Measurements from ENCODE around the gene ZKSCAN4. TPM values are rescaled to one million over a fixed set of nuclear protein-coding genes. Genes with fewer than 3 reads are reported as not detected.

Gene ZKSCAN4
- polyA plus RNA-seq, 3 donors = 11.0 to 11.7 (median 11.0) TPM

DNA sequence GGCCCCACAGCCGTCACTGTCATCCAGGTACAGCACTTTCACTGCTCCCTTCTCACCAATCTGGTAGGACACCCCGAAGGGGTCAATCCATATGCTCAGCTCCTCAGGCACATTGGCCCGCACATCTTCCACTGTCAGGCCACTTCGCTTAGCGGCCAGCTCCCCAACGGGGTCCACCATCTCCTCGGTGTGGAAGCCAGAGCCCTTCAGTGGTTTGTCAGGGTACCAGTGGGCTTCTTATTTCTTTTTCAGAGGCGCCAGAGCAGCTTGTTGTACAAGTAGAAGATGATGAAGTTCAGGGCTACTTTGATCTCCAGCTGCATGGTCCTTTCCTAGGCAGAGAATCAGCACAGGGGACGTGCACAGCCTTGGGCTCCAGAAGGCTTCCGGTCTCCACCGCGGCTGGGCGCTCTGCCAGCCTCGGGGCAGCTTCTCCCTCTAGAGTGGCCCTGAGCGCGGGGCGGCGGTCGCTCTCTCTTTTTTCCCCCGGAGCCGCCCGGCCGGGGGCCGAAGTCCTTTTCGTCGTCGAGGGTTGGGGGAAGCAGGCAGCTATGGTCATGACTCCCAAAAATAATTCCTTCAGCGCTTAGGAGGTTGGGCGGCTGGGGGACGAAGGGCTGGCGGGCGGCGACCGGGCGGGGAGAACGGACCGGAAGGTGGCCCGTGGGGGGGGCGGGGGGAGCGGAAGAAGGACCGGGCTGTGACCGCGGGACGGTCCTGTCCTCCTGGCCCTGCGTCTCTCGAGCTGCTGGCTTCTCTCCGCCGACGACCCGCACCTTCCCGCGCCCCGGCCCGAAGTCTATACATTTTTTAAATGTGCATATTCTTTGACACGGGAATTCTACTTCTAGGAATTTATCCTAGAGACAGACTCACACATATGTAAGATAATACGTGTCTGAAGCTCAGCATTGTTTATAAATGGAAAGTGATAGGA, 33.5 kb downstream of the ZKSCAN4 start:
- peak in 5 of 11 donors; percentile 45 to 67 (median 53) for DNase-seq (ENCODE audit: extremely low read depth in 1 of 11, low read depth in 9 of 11, low spot score in 4 of 11)

DNA sequence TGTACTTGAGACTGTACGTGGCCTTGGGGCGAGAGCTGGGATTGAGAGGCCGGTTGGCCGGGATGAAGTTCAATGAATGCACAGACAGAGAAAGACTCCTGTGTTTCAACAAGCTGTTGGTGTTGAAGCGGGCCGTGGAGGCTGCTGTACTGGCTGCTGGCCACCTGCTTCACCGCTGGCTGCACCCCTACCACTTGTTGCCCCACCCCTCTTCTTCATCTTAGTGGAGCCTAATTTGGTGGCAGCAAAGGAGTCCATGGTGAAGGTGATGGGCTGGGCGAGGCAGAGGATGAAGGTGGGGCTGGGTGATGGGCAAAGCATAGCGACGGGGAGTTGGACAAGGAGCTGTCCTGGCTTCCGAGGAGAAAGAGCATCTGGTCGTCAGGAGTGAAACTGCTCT, 34.2 kb downstream of the ZKSCAN4 start:
- no peak for DNase-seq (ENCODE audit: extremely low read depth in 1 of 11, low read depth in 9 of 11, low spot score in 4 of 11)

DNA sequence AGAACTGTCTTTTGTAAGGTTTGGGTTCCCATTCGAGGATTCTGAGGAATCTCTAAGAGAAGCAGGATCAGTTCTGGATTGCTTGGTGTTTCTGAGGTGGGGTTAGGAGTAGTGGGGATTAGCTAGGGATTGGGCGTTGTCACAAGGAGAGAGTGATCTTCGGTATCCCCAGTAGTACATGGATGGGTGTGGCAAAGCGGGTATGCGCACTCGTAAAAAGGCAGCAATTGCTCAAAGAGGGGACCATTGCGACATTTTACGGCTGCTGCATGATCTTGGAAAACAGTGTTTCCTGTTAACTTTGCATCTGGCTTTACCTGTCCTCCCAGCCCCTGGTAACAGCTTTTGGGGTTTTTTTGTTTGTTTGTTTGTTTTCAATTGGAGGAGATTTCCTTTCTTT, 36.6 kb downstream of the ZKSCAN4 start:
- DNase-seq (ENCODE audit: extremely low read depth in 1 of 11, low read depth in 9 of 11, low spot score in 4 of 11) = no peak

DNA sequence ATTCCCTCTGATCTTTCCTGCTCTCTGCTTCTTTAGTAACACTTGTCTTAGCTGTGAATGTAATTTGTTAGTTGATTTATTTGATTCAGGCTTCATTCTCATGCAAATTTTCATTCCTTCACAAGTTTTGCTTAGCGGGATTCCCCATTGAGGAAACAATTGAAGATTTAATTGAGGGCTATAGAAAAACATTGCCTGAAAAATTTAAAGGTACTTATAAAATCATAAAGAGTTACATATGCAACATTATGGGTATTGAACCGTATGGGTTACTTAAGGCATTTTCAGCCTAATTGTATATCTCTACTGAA, 38.9 kb downstream of the ZKSCAN4 start:
- DNase-seq (ENCODE audit: extremely low read depth in 1 of 11, low read depth in 9 of 11, low spot score in 4 of 11) = no peak

DNA sequence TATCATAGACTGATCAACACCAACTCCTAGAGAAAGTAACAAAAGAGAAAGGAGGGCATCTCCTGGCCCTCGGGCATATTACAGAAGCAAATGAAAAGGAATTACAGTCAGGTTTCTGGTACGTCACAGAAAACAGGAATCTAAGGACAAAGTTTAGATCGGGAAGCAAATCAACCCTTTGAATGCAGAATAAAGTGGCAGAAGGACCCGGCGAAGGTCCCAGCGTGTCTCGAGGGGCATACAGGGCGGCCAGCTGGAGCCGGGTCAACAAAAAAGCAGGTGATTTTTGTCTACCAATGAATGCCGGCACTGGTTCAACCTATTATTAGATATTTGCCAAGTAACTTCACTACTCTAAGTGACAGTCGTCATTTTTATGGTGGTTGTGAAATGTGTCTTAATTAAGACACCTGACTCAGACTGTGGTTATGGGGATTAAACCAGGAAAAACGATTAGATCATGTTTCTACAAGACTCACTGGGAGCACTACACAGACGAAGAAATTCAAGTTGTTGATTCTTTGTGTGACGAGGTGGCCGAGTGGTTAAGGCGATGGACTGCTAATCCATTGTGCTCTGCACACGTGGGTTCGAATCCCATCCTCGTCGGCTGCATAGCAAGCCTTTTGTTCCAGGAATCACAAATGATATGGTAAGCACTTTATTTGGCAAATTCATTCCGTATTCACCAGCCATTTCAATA, 39.4 kb downstream of the ZKSCAN4 start:
- no peak for DNase-seq (ENCODE audit: extremely low read depth in 1 of 11, low read depth in 9 of 11, low spot score in 4 of 11)

DNA sequence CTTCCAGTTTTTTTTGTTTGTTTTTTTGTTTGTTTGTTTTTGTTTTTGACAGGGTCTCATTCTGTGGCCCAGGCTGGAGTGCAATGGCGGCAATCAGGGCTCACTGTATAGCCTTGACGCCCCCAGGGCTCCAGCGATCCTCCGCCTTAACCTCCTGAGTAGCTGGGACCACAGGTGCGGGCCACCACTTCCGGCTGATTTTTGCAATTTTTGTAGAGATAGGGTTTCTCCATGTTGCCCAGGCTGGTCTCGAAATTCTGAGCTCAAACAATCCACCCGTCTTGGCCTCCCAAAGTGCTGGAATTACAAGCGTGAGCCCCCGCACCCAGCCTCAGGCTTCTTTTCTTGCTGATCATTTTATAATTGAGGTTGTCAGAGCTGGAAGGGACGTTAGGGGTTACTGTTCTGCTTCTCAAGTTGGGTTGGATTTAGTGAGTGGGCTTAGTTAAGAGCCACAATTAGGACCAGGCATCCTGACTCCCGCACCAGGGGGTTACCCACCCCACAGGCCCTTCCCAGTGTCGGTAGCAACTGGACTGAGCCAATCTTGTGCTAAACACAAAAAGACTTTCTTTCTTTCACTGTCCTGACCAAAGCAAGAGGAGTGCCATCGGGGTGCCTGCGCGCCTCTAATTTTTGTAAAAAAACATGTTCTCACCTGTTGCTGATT, 40.1 kb downstream of the ZKSCAN4 start:
- no peak for DNase-seq (ENCODE audit: extremely low read depth in 1 of 11, low read depth in 9 of 11, low spot score in 4 of 11)

DNA sequence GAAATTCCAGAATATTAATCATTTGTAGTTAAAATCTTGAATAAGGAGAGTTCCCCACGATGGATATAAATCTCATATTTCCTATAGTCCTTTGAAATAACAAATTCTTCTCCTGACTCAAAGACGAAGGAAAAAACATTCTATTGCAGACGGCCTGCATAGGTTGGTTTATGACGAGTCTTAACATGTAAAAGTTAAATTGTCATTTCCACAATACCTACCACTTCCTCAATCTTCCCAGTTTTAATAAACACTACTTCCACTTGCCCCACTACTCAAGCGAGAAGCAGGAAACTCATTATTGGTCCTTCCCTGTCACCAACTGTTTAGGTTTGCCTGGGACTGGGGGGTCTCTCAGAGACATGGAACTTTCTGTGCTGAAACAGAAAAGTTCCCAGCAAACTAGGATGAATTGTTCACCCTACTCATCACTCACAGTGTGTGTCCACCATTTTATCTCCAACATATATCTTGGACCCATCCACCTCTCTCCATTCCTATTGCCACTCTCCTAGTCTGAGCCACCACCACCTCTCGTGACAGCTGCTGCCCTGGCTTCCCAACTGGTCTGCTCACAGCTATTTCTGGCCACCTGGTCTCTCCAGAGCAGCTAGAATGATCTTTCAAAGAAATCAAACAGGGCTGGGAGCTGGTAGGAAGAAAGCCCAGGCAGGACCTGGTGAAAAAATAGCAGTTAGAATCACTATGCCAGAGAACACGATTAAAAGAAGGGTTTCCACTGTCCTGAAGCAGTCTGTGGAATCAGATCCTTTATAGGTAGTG, 42.1 kb downstream of the ZKSCAN4 start:
- no peak for DNase-seq (ENCODE audit: extremely low read depth in 1 of 11, low read depth in 9 of 11, low spot score in 4 of 11)

DNA sequence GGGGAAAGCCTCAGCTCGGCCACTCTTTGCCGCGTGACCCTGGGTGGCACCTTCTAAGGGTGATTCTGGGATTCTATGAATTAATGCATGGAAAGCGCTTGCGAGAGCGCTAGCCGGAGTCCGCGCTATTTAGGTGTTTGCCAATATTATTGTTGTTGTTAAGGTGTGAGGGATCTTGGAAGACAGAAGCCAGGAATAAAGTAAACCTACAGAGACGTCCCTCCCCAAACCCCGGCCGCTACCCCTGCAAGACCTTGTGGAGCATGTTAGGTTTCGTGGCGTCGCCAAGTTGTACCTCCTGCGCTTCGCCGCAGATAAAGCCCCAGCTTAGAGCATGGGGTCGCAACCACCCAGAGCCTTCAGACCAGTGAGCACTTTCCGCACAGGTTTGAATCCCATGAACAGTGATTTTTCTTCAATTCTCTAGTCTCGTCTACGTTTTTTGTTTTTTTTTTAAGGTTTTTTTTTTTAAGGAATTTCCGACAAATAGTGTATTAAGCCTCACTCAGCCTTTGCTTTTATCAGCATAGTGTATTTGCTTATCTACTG, 43.9 kb downstream of the ZKSCAN4 start:
- no peak for DNase-seq (ENCODE audit: extremely low read depth in 1 of 11, low read depth in 9 of 11, low spot score in 4 of 11)

DNA sequence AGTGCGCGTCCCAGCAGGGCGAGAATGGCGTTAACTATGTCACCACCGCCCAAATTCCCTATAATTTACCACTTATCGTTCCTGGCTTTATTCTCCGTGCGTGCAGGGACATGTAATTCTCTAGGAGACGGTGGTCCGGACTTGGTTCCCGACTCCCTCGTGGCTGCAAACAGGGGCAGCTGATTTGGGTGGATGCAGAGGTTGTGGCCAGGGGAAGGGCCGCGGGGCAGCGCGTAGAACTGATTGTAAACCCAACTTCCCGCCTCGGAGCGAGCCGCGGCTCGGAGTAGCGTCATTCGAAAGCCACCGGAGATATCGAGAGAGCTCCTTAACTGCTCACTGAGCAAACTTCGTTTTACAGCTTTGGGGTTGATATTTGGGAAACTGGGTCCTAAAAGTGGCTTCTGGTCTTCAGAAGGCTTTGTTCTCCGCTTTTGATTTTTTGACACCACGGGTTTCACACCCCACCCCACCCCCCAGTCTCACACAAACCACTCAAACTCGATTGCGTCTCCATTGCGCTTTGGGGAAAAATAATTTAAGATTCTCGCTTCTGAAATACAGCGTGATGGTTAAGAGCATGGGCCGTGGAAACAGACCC, 44.5 kb downstream of the ZKSCAN4 start:
- DNase-seq (ENCODE audit: extremely low read depth in 1 of 11, low read depth in 9 of 11, low spot score in 4 of 11) = no peak

DNA sequence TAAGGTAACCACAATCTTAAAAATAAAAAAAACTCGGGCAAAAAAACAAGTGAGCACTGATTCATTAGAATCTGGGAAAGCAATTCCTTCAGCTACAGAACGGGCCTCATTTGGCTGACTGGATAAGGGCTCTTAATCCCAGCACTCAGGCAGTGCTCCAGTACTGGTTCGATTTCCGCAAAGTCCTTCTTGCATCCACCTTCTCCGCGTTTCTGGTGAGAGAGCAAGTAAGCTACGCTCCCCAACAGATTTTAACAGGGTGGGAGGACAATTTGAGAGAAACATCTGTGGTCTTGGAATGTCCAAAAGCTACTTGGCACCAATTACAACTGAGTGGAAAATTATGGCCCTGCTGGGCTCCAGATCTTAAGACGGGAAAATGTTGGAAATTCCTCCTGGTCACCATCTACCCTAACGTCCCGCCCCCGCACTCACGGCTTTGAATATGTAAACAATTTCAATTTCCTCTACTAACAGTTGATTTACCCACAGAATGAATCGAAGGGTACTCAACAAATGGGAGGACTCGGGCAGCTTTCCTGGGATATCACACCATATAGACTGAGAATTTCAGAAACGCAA, 45.0 kb downstream of the ZKSCAN4 start:
- DNase-seq (ENCODE audit: extremely low read depth in 1 of 11, low read depth in 9 of 11, low spot score in 4 of 11) = peak in 1 of 11 donors; percentile 18

DNA sequence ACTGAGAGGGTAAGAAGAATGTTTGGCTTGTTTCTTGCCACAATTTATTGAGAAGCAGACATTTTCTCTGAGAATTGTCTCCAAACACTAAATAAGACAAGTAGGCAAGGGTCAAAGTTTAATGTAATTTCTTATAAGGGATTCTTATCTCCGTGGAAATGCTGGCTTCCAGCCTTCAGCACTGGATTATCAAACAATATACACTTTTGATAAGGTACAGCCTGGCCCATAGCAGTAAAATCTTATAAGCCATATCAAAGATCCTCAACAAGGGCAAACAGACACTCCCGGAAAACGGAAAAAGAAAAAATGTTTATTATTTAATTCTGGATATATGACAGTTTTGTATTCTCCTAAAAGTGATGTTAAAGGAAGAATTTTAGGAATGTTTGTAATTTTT, 45.5 kb downstream of the ZKSCAN4 start:
- no peak for DNase-seq (ENCODE audit: extremely low read depth in 1 of 11, low read depth in 9 of 11, low spot score in 4 of 11)

DNA sequence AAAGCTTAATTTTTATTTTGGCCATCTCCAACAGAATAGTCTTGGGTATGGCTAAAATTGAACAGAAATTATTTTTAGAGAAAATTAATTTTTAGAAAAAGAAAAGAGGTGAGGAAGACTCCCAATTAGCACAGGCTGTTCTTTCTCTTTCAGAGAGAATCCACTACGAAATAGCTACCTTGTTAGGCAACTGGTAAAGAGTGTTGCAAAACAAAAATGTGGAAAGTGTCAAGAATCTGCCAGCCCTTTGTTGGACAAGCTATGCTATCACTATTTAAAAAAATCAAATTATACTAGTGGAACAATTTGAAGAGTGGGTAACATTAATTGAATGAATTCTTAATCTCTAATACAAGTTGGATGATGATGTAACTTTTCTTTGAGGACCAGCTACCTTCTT, 46.2 kb downstream of the ZKSCAN4 start:
- no peak for DNase-seq (ENCODE audit: extremely low read depth in 1 of 11, low read depth in 9 of 11, low spot score in 4 of 11)

DNA sequence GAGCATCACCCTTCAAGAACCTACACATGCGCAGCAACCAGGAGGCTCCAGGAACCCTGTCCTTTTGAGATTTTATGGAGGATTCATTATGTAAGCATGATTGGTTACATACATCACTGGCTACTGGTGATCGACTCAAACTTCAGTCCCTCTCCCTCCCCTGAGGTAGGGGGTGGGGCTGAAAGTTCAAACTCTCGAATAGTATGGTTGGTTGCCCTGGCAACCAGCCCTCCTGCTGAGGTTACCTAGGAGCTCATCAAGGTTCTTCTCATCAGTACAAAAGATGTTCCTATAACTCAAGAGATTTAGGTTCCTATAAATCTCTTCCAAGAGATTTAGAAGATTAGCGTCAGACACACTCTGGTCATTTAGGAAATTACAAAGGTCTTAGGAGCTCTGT, 48.9 kb downstream of the ZKSCAN4 start:
- no peak for DNase-seq (ENCODE audit: extremely low read depth in 1 of 11, low read depth in 9 of 11, low spot score in 4 of 11)

DNA sequence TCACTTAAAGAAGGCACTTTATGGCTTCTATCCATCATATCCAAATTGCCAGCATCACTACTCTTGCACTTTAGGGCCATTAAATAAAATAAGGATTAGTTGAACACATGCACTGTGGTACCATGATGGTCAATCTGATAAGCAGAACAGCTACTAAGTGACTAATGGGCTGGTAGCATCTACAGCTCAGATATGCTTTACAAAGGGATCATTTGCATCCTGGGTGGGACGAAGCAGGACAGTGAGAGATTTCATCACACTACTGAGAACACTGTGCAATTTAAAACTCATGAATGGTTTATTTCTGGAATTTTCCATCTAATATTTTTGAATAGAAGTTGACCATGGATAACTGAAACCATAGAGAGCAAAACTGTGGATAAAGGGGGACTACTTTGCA, 52.0 kb downstream of the ZKSCAN4 start:
- no peak for DNase-seq (ENCODE audit: extremely low read depth in 1 of 11, low read depth in 9 of 11, low spot score in 4 of 11)
